Mesothelial cell of epicardium (in vitro differentiated cells): ENCODE results near the gene NLRP1. TPM values are rescaled to one million over a fixed set of nuclear protein-coding genes. Genes with fewer than 3 reads are reported as not detected.

Experiments used
- DNase-seq, 2 experiments: peaks; one replicate each; pipeline ENCODE4 v3.0.0; 2021; ENCODE audit warnings: low spot score in 2 of 2; ENCODE audit not compliant: unreplicated experiment in 2 of 2
- H3K27ac Mint-ChIP-seq: 2 replicates; pipeline ENCODE4 v1.8.0; 2021; ENCODE audit warnings: mixed read lengths
- H3K27me3 Mint-ChIP-seq: 2 replicates; pipeline ENCODE4 v1.8.0; 2021; ENCODE audit warnings: low read depth, mixed read lengths
- H3K36me3 Mint-ChIP-seq: 2 replicates; pipeline ENCODE4 v1.8.0; 2021; ENCODE audit warnings: mixed read lengths
- H3K4me1 Mint-ChIP-seq: 2 replicates; pipeline ENCODE4 v1.8.0; 2021; ENCODE audit warnings: mixed read lengths
- H3K4me3 Mint-ChIP-seq: 2 replicates; pipeline ENCODE4 v1.8.0; 2021; ENCODE audit warnings: mild to moderate bottlenecking, moderate library complexity, mixed read lengths
- H3K9me3 Mint-ChIP-seq: 2 replicates; pipeline ENCODE4 v1.8.0; 2021; ENCODE audit warnings: mixed read lengths
- total RNA-seq: library from RNA; stranded (reverse); gene quantifications from 3 replicates; pipeline ENCODE4 v1.2.1, GENCODE V29; 2021
- TF ChIP-seq, protein P1 (sequence below): fragments of 200-600 bp; sonication (generic); IDR thresholded peaks from one replicate; pipeline ENCODE4 v1.5.0; 2021; ENCODE audit warnings: antibody characterized with exemption; ENCODE audit not compliant: unreplicated experiment

NLRP1 gene
- total RNA-seq, 1 donor from 2014 or later, result 37.1 TPM

DNA sequence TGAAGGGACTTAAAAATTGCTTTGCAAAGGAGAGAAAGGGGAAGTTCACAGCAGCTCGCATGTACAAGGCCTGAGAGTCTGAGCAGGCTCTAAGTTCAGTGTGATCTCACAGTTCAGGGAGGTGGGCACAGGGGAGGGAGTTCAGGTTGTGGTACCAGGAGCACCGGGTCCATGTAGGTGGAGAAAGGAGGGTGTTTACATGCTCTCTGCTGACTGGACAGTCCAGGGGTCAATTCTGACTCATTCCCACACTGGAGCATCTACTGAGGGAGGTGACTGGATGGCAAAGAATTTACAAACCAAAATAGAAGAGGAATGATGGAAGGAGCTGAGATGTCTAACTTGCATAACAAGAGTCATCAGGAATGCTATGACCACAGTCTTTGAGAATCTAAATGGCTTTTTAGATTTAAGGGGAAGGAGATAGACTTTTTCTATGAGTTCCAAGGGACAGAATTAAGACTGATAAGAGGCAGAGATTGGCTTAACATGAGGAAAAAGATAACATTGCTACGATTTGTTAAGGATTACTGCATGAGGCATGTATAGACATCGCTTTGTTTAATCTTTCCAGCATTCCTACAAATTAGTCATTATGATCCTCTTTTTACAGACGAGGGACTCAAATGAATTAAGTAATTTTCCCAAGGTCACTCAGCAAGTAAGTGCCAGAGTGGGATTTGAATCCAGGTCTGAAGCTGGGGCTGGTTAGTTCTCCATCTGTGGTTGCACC lies 68.1 kb downstream of the NLRP1 start:
- Mint-ChIP-seq H3K4me3 (no peak overlapping the region), H3K4me1 (peaks cover 7% of the 10 kb centered on the region), H3K27ac (peak overlapping the region; percentile 73), H3K27me3 (peaks cover 6% of the 10 kb centered on the region), H3K36me3 (no peaks in the 10 kb centered on the region), H3K9me3 (no peaks in the 10 kb centered on the region)
- DNase-seq, result no peak
- TF ChIP-seq, protein P1, sequence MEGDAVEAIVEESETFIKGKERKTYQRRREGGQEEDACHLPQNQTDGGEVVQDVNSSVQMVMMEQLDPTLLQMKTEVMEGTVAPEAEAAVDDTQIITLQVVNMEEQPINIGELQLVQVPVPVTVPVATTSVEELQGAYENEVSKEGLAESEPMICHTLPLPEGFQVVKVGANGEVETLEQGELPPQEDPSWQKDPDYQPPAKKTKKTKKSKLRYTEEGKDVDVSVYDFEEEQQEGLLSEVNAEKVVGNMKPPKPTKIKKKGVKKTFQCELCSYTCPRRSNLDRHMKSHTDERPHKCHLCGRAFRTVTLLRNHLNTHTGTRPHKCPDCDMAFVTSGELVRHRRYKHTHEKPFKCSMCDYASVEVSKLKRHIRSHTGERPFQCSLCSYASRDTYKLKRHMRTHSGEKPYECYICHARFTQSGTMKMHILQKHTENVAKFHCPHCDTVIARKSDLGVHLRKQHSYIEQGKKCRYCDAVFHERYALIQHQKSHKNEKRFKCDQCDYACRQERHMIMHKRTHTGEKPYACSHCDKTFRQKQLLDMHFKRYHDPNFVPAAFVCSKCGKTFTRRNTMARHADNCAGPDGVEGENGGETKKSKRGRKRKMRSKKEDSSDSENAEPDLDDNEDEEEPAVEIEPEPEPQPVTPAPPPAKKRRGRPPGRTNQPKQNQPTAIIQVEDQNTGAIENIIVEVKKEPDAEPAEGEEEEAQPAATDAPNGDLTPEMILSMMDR, result no peak

DNA sequence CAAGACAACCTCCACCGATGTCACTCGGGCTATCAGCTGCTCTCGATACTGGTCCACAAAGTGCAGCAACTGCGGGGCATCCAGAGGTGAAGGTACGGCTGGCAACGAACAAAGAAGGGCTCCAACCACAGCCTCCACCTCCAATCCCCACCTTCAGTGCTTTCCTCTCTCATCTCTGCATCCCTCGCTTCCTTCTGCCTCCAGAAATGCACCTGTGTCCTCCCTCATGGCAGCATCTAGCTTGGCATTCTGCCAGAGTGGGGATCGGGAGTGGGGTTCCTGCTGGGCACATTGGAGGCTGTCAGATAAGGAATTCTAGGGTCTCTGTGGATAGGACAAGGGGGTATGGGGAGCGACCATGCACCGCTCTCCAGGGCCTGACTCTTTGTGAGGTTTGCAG lies 69.3 kb downstream of the NLRP1 start:
- TF ChIP-seq, protein P1, result no peak
- Mint-ChIP-seq H3K36me3 (no peaks in the 10 kb centered on the region), H3K27me3 (peaks cover 8% of the 10 kb centered on the region), H3K9me3 (no peaks in the 10 kb centered on the region), H3K4me3 (no peak overlapping the region), H3K27ac (no peak overlapping the region), H3K4me1 (peaks cover 7% of the 10 kb centered on the region)
- DNase-seq, result no peak

DNA sequence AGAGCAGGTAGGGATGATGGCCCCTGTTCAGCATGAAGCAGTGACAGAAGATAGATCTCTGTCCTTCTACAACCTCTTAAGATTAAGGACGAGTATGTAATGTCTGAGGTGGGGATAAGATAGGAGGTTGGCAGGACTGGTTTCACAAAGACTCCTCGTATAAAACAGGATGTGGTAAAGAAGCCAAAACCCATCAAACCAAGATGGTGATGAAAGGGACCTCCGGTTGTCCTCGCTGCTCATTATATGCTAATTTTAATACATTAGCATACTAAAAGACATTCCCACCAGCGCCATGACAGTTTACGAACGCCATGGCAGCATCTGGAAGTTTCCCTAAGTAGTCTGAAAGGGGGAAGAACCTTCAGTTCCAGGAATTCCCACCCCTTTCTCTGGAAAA lies 70.7 kb downstream of the NLRP1 start:
- TF ChIP-seq, protein P1, result no peak
- Mint-ChIP-seq H3K27ac (no peak overlapping the region), H3K9me3 (no peaks in the 10 kb centered on the region), H3K36me3 (no peaks in the 10 kb centered on the region), H3K4me3 (no peak overlapping the region), H3K27me3 (peaks cover 8% of the 10 kb centered on the region), H3K4me1 (peaks cover 7% of the 10 kb centered on the region)
- no peak for DNase-seq

DNA sequence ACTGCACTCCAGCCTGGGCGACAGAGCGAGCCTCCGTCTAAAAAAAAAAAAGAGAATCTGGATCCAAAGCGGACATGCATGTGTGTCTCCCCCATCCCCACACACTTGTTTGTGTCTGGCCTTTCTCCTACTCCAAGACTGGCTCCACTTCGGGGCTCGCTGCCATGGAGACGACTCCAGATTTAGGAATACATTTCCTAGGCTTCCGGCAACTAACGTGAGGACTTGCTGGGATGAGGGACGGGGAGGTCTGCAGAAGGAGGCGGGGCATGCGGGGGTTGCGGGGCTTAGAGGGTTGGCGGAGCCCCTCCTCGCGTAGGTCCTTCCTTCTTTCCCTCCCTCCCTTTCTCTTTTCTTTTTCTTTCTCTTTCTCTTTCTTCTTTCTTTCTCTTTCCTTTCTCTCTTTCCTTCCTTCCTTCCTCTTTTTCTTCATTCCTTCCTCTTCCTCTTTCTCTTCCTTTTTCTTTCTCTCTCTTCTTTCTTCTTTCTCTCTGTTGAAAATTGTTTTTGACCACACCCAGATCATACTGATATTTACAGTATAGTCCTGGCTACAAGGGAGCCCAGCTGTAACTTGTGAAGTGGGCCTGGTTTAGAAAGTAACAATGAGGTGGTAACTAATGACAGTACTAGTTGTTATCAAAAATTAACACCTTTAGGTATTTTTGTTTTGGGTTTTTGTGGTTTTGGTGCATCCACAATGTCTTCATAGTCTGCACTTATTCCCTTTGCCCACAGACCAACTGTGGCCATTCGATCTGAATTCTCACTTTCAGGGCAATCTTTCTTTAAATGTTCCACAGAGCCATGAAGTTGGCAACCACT lies 72.7 kb downstream of the NLRP1 start:
- H3K36me3 Mint-ChIP-seq, result no peaks in the 10 kb centered on the region
- H3K4me3 Mint-ChIP-seq, result no peak overlapping the region
- no peak for DNase-seq

DNA sequence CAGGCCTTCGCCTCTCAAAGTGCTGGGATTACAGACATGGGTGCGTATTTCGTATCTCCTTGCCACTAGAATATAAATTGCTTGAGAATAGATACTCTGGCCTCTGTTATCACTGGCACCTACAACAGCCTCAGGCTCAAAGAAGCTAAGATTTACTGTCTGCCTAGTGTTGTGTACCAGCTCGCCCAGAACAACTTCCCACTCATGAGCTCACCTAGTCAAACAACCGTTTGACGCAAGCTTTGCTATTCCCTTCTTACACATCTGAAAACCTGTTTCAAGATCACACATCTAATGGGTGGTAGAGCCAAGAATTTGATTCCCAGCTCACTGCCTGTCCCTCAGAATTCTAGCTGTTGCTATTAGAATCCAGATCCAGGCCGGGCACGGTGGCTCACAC lies 73.5 kb downstream of the NLRP1 start:
- TF ChIP-seq, protein P1, result no peak
- no peak overlapping the region for H3K27ac Mint-ChIP-seq
- H3K27me3 Mint-ChIP-seq, result peaks cover 8% of the 10 kb centered on the region
- DNase-seq, result no peak
- H3K36me3 Mint-ChIP-seq, result no peaks in the 10 kb centered on the region
- H3K9me3 Mint-ChIP-seq, result no peaks in the 10 kb centered on the region
- no peak overlapping the region for H3K4me3 Mint-ChIP-seq
- peaks cover under 1% of the 10 kb centered on the region for H3K4me1 Mint-ChIP-seq

More for the DNA sequence above, 72.7 kb downstream of the NLRP1 start:
- H3K27ac Mint-ChIP-seq, result no peak overlapping the region
- H3K4me1 Mint-ChIP-seq, result peaks cover 7% of the 10 kb centered on the region
- TF ChIP-seq, protein P1, result no peak
- H3K27me3 Mint-ChIP-seq, result peaks cover 8% of the 10 kb centered on the region
- no peaks in the 10 kb centered on the region for H3K9me3 Mint-ChIP-seq
